Measurements from ENCODE around the gene PFAS. TPM values are rescaled to one million over a fixed set of nuclear protein-coding genes. Genes with fewer than 3 reads are reported as not detected.

PFAS gene
- total RNA-seq, 4 donors from 2014 or later: 0.75 to 24.9 (median 8.9) TPM

DNA sequence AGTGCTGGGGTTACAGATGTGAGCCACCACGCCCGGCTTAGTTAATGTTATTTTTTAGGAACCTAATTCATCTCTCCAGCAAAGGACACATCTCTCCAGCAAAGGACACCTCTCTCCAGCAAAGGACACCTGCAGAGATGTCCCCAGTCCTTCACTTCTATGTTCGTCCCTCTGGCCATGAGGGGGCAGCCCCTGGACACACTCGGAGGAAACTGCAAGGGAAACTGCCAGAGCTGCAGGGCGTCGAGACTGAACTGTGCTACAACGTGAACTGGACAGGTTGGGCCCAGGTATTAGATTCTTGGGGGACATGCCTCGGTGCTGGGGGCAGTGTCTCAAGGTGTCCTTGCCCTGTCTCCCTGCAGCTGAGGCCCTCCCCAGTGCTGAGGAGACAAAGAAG lies 4.7 kb downstream of the PFAS start:
- WGBS, 2 donors (ENCODE audit: low coverage in 1 of 2): 91% methylated on average over 8 of the region's 8 CpGs; no CpG with 5 or more reads in 1 of the 2 donors
- TF ChIP-seq, protein P1, sequence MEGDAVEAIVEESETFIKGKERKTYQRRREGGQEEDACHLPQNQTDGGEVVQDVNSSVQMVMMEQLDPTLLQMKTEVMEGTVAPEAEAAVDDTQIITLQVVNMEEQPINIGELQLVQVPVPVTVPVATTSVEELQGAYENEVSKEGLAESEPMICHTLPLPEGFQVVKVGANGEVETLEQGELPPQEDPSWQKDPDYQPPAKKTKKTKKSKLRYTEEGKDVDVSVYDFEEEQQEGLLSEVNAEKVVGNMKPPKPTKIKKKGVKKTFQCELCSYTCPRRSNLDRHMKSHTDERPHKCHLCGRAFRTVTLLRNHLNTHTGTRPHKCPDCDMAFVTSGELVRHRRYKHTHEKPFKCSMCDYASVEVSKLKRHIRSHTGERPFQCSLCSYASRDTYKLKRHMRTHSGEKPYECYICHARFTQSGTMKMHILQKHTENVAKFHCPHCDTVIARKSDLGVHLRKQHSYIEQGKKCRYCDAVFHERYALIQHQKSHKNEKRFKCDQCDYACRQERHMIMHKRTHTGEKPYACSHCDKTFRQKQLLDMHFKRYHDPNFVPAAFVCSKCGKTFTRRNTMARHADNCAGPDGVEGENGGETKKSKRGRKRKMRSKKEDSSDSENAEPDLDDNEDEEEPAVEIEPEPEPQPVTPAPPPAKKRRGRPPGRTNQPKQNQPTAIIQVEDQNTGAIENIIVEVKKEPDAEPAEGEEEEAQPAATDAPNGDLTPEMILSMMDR (IDR thresholded peaks at IDR 0.05): peak in 2 of 5 experiments; percentile 29 to 48
- no peak for TF ChIP-seq POLR2AphosphoS5 (IDR thresholded peaks at IDR 0.05)
- Histone ChIP-seq H3K9me3 (no peaks in the 10 kb centered on the region), H3K4me1 (peaks cover 7 to 8% (median 7%) of the 10 kb centered on the region in 4 donors), H3K27ac (no peak overlapping the region), H3K27me3 (no peaks in the 10 kb centered on the region), H3K36me3 (peaks cover 0 to 9% (median 0%) of the 10 kb centered on the region in 4 donors), H3K4me3 (no peak overlapping the region)
- in situ Hi-C loops (cut with MboI; ENCODE audit: low pct_ligation_motif_present in 1 of 4, low pct_unique_long_range_greater_than_20kb in 1 of 4, low sequenced_read_pairs in 3 of 4) (no loop called here), intact Hi-C loops (cut with DNase I; ENCODE audit: low total_unique reads) (no loop called here)
- DNase-seq: no peak

DNA sequence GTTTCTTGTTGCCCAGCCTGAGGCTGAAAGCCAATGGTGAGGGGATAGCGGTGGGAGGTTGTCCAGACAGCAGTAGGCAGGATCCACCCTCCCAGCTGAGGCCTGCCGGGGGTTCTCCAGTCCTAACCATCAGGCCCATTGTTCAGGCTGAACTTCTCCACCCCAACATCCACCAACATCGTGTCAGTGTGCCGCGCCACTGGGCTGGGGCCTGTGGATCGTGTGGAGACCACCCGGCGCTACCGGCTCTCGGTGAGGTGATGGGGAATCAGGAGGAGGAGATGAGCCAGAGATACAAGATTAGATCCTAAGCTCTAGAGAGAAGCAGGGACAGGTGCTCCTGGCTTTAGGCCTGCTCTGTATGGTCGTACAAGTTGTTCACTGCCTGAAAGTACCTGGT lies 5.8 kb downstream of the PFAS start:
- intact Hi-C loops (cut with DNase I; ENCODE audit: low total_unique reads): no loop called here
- in situ Hi-C loops (cut with MboI; ENCODE audit: low pct_ligation_motif_present in 1 of 4, low pct_unique_long_range_greater_than_20kb in 1 of 4, low sequenced_read_pairs in 3 of 4): no loop called here
- WGBS, 2 donors (ENCODE audit: low coverage in 1 of 2): 99% methylated on average over 11 of the region's 11 CpGs; no CpG with 5 or more reads in 1 of the 2 donors
- Histone ChIP-seq H3K27ac (no peak overlapping the region), H3K4me3 (no peak overlapping the region), H3K4me1 (peaks cover 1 to 2% (median 2%) of the 10 kb centered on the region in 4 donors), H3K27me3 (no peaks in the 10 kb centered on the region), H3K9me3 (no peaks in the 10 kb centered on the region), H3K36me3 (peaks cover 0 to 9% (median 0%) of the 10 kb centered on the region in 4 donors)
- TF ChIP-seq, protein P1 (IDR thresholded peaks at IDR 0.05): no peak
- no peak for DNase-seq

DNA sequence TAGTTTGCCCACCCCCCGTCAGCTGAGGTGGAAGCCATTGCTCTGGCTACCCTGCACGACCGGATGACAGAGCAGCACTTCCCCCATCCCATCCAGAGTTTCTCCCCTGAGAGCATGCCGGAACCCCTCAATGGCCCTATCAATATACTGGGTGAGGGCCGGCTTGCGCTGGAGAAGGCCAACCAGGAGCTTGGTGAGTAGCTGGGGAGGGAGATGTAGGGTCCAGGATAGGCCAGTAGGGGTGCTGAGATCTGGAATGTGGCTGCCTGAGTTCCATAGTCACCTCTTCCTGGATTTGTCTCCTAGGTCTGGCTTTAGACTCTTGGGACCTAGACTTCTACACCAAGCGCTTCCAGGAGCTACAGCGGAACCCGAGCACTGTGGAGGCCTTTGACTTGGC lies 6.4 kb downstream of the PFAS start:
- no peak overlapping the region for H3K4me3 ChIP-seq
- DNase-seq: no peak
- H3K9me3 ChIP-seq: no peaks in the 10 kb centered on the region
- in situ Hi-C loops (cut with MboI; ENCODE audit: low pct_ligation_motif_present in 1 of 4, low pct_unique_long_range_greater_than_20kb in 1 of 4, low sequenced_read_pairs in 3 of 4): no loop called here
- intact Hi-C loops (cut with DNase I; ENCODE audit: low total_unique reads): no loop called here
- WGBS, 2 donors (ENCODE audit: low coverage in 1 of 2): 97% methylated on average over 9 of the region's 9 CpGs; no CpG with 5 or more reads in 1 of the 2 donors
- H3K27me3 ChIP-seq: no peaks in the 10 kb centered on the region
- H3K4me1 ChIP-seq: no peaks in the 10 kb centered on the region
- no peak for TF ChIP-seq POLR2AphosphoS5 (IDR thresholded peaks at IDR 0.05)
- TF ChIP-seq, protein P1 (IDR thresholded peaks at IDR 0.05): no peak
- no peak for TF ChIP-seq POLR2A (IDR thresholded peaks at IDR 0.05)
- TF ChIP-seq EP300 (IDR thresholded peaks at IDR 0.05; ENCODE audit: low read depth): no peak
- peaks cover 0 to 9% (median 0%) of the 10 kb centered on the region in 4 donors for H3K36me3 ChIP-seq
- no peak overlapping the region for H3K27ac ChIP-seq

DNA sequence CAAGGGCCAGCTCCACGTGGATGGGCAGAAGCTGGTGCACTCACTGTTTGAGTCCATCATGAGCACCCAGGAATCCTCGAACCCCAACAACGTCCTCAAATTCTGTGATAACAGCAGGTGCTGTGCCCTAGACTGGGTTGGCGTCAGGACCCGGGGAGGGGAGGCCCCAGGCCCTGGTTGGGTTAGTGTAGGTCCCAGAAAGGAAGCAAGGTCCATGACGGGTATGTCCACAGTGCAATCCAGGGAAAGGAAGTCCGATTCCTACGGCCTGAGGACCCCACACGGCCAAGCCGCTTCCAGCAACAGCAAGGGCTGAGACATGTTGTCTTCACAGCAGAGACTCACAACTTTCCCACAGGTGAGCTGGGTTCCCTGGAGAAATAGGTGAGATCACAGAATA lies 7.2 kb downstream of the PFAS start:
- 95% methylated on average over 10 of the region's 10 CpGs; no CpG with 5 or more reads in 1 of the 2 donors for WGBS, 2 donors (ENCODE audit: low coverage in 1 of 2)
- DNase-seq: no peak
- no peak overlapping the region for H3K27ac ChIP-seq
- no peaks in the 10 kb centered on the region for H3K4me1 ChIP-seq
- no peaks in the 10 kb centered on the region for H3K27me3 ChIP-seq
- in situ Hi-C loops (cut with MboI; ENCODE audit: low pct_ligation_motif_present in 1 of 4, low pct_unique_long_range_greater_than_20kb in 1 of 4, low sequenced_read_pairs in 3 of 4): no loop called here
- H3K4me3 ChIP-seq: no peak overlapping the region
- peaks cover 0 to 9% (median 0%) of the 10 kb centered on the region in 4 donors for H3K36me3 ChIP-seq
- intact Hi-C loops (cut with DNase I; ENCODE audit: low total_unique reads): no loop called here
- H3K9me3 ChIP-seq: no peaks in the 10 kb centered on the region
- TF ChIP-seq POLR2A (IDR thresholded peaks at IDR 0.05): no peak
- TF ChIP-seq POLR2AphosphoS5 (IDR thresholded peaks at IDR 0.05): no peak
- TF ChIP-seq, protein P1 (IDR thresholded peaks at IDR 0.05): no peak
- no peak for TF ChIP-seq EP300 (IDR thresholded peaks at IDR 0.05; ENCODE audit: low read depth)

Data from transverse colon (tissue), 4 donors.